ENCODE measurements around the gene MSANTD3.
"Not testable (repeated sequence)": the region's sequence is repeated elsewhere in the genome, so short reads cannot be mapped to it uniquely, and the experiment has no call there.

Gene MSANTD3

GRCh38 chr9:100430286-100430940 lies 3.5 kb downstream of the MSANTD3 start:
- DNase-seq = no peak

GRCh38 chr9:100431886-100432285 lies 4.9 kb downstream of the MSANTD3 start:
- DNase-seq = no peak

- no peak for DNase-seq
These were observed 5.8 kb downstream of the MSANTD3 start for GRCh38 chr9:100432736-100433135.

- no peak for DNase-seq
These were observed 9.6 kb downstream of the MSANTD3 start for GRCh38 chr9:100436571-100436970.

GRCh38 chr9:100437860-100438805 lies 11.2 kb downstream of the MSANTD3 start:
- peak; percentile 86 for DNase-seq

- DNase-seq = no peak
These were observed 13.1 kb downstream of the MSANTD3 start for GRCh38 chr9:100440071-100440470.

- not testable (repeated sequence) for DNase-seq
These were observed 13.5 kb downstream of the MSANTD3 start for GRCh38 chr9:100440487-100440886.

GRCh38 chr9:100441911-100442361 lies 15.0 kb downstream of the MSANTD3 start:
- DNase-seq = no peak

GRCh38 chr9:100443781-100444768 lies 17.1 kb downstream of the MSANTD3 start:
- no peak for DNase-seq

GRCh38 chr9:100445161-100445902 lies 18.4 kb downstream of the MSANTD3 start:
- no peak for DNase-seq

- no peak for DNase-seq
These were observed 19.1 kb downstream of the MSANTD3 start for GRCh38 chr9:100445903-100446549.

GRCh38 chr9:100447041-100447440 lies 20.1 kb downstream of the MSANTD3 start:
- DNase-seq = no peak

GRCh38 chr9:100448266-100448665 lies 21.3 kb downstream of the MSANTD3 start:
- DNase-seq = no peak

- DNase-seq = no peak
These were observed 22.5 kb downstream of the MSANTD3 start for GRCh38 chr9:100449420-100449819.

- no peak for DNase-seq
These were observed 26.0 kb downstream of the MSANTD3 start for GRCh38 chr9:100452894-100453293.

- no peak for DNase-seq
These were observed 28.5 kb downstream of the MSANTD3 start for GRCh38 chr9:100455470-100455869.

- no peak for DNase-seq
These were observed 30.6 kb downstream of the MSANTD3 start for GRCh38 chr9:100457517-100457916.

GRCh38 chr9:100459963-100460362 lies 33.0 kb downstream of the MSANTD3 start:
- no peak for DNase-seq

GRCh38 chr9:100465274-100465673 lies 38.3 kb downstream of the MSANTD3 start:
- DNase-seq = no peak

GRCh38 chr9:100465761-100466160 lies 38.8 kb downstream of the MSANTD3 start:
- no peak for DNase-seq

GRCh38 chr9:100466171-100466828 lies 39.4 kb downstream of the MSANTD3 start:
- DNase-seq = no peak
